Measurements from ENCODE around the gene ZNF3. TPM values are rescaled to one million over a fixed set of nuclear protein-coding genes. Genes with fewer than 3 reads are reported as not detected.

The ZNF3 gene
- 18.2 to 23.1 TPM (median 19.7 TPM) in 5 replicates for total RNA-seq (2022; extraction: Qiagen RNA extraction; ENCODE audit: low read depth)

GRCh38 chr7:100081535-100082102 lies at the start of gene ZNF3:
Gene ZNF3, minus strand, starts transcription at chr7:100081723. Its CDS starts 4,366 bp downstream, at chr7:100077357.

GRCh38 chr7:100126931-100127865 lies 45.7 kb upstream of the ZNF3 start, which contains the start of gene MBLAC1:
Gene MBLAC1, plus strand, starts transcription at chr7:100126967. Its CDS starts 429 bp downstream, at chr7:100127396.

GRCh38 chr7:100119072-100119969 lies 37.8 kb upstream of the ZNF3 start, which contains the start of the genes CNPY4 and TAF6:
Gene CNPY4, plus strand, starts transcription at chr7:100119634. Its CDS starts 111 bp downstream, at chr7:100119745.
Gene TAF6, minus strand, starts transcription at chr7:100119358. Its CDS starts 5,149 bp downstream, at chr7:100114209.

GRCh38 chr7:100101016-100101862 lies 19.7 kb upstream of the ZNF3 start, which contains the start of the genes AP4M1 and MCM7:
Gene AP4M1, plus strand, starts transcription at chr7:100101643. Its CDS starts 72 bp downstream, at chr7:100101715.
Gene MCM7, minus strand, starts transcription at chr7:100101397. Its CDS starts 103 bp downstream, at chr7:100101294.

GRCh38 chr7:100088621-100089457 lies 7.3 kb upstream of the ZNF3 start, which contains the start of gene COPS6:
Gene COPS6, plus strand, starts transcription at chr7:100088969. Its CDS starts 22 bp downstream, at chr7:100088991.

GRCh38 chr7:100049441-100050291 lies 31.9 kb downstream of the ZNF3 start, which contains the start of gene ZSCAN21:
Gene ZSCAN21, plus strand, starts transcription at chr7:100049774. Its CDS starts 7,233 bp downstream, at chr7:100057007.

Other genes starting within 250 kb of the ZNF3 start
- not detected in 5 replicates for gene OR2AE1, start 204.7 kb downstream of the ZNF3 start, total RNA-seq (2022; extraction: Qiagen RNA extraction; ENCODE audit: low read depth)
- 20.5 to 27.9 TPM (median 26.3 TPM) in 5 replicates for gene TRIM4, start 162.2 kb downstream of the ZNF3 start, total RNA-seq (2022; extraction: Qiagen RNA extraction; ENCODE audit: low read depth)
- 0.14 to 0.31 TPM (median 0.21 TPM) in 4 of 5 replicates, not detected in the other for gene GJC3, start 152.1 kb downstream of the ZNF3 start, total RNA-seq (2022; extraction: Qiagen RNA extraction; ENCODE audit: low read depth)
- gene AZGP1, start 105.7 kb downstream of the ZNF3 start, total RNA-seq (2022; extraction: Qiagen RNA extraction; ENCODE audit: low read depth) = 0.27 TPM in 1 of 5 replicates, not detected in the others
- gene ZKSCAN1, start 66.1 kb downstream of the ZNF3 start, total RNA-seq (2022; extraction: Qiagen RNA extraction; ENCODE audit: low read depth) = 6.1 to 9.9 TPM (median 9.2 TPM) in 5 replicates
- gene ZSCAN21, start 31.9 kb downstream of the ZNF3 start, total RNA-seq (2022; extraction: Qiagen RNA extraction; ENCODE audit: low read depth) = 9.3 to 12.1 TPM (median 10.1 TPM) in 5 replicates
- 149 to 206 TPM (median 179 TPM) in 5 replicates for gene COPS6, start 7.2 kb upstream of the ZNF3 start, total RNA-seq (2022; extraction: Qiagen RNA extraction; ENCODE audit: low read depth)
- 234 to 255 TPM (median 254 TPM) in 5 replicates for gene MCM7, start 19.7 kb upstream of the ZNF3 start, total RNA-seq (2022; extraction: Qiagen RNA extraction; ENCODE audit: low read depth)
- 12.3 to 15.4 TPM (median 14.5 TPM) in 5 replicates for gene AP4M1, start 19.9 kb upstream of the ZNF3 start, total RNA-seq (2022; extraction: Qiagen RNA extraction; ENCODE audit: low read depth)
- 57.6 to 68.0 TPM (median 64.7 TPM) in 5 replicates for gene TAF6, start 37.6 kb upstream of the ZNF3 start, total RNA-seq (2022; extraction: Qiagen RNA extraction; ENCODE audit: low read depth)
- gene CNPY4, start 37.9 kb upstream of the ZNF3 start, total RNA-seq (2022; extraction: Qiagen RNA extraction; ENCODE audit: low read depth) = 10.5 to 12.4 TPM (median 10.8 TPM) in 5 replicates
- gene MBLAC1, start 45.2 kb upstream of the ZNF3 start, total RNA-seq (2022; extraction: Qiagen RNA extraction; ENCODE audit: low read depth) = 2.7 to 3.8 TPM (median 3.1 TPM) in 5 replicates
- 141 to 188 TPM (median 175 TPM) in 5 replicates for gene LAMTOR4, start 67.2 kb upstream of the ZNF3 start, total RNA-seq (2022; extraction: Qiagen RNA extraction; ENCODE audit: low read depth)
- gene TRAPPC14, start 77.0 kb upstream of the ZNF3 start, total RNA-seq (2022; extraction: Qiagen RNA extraction; ENCODE audit: low read depth) = 8.7 to 16.1 TPM (median 12.9 TPM) in 5 replicates
- gene GAL3ST4, start 86.9 kb upstream of the ZNF3 start, total RNA-seq (2022; extraction: Qiagen RNA extraction; ENCODE audit: low read depth) = 0.07 to 0.08 TPM in 2 of 5 replicates, not detected in the others
- 0.54 to 1.1 TPM (median 0.96 TPM) in 5 replicates for gene GPC2, start 95.7 kb upstream of the ZNF3 start, total RNA-seq (2022; extraction: Qiagen RNA extraction; ENCODE audit: low read depth)
- gene STAG3, start 96.2 kb upstream of the ZNF3 start, total RNA-seq (2022; extraction: Qiagen RNA extraction; ENCODE audit: low read depth) = 0.10 to 0.50 TPM (median 0.20 TPM) in 4 of 5 replicates, not detected in the other
- not detected in 5 replicates for gene PVRIG, start 138.2 kb upstream of the ZNF3 start, total RNA-seq (2022; extraction: Qiagen RNA extraction; ENCODE audit: low read depth)
- gene SPDYE3, start 226.0 kb upstream of the ZNF3 start, total RNA-seq (2022; extraction: Qiagen RNA extraction; ENCODE audit: low read depth) = not detected in 5 replicates

Data from A549 treated with RU486 at 1 μM for 4 hours (cell line).